Epithelial cell of esophagus (primary cell): Measurements from ENCODE around the gene TOM1L2.

Experiments used
- DNase-seq: peaks from one replicate; pipeline ENCODE4 v3.0.0; 2010; ENCODE audit warnings: low read depth
- H3K4me3 ChIP-seq: 2 replicates; pipeline ENCODE4 v1.5.1; 2011; ENCODE audit warnings: mild to moderate bottlenecking, low read length, control low read depth
- CTCF ChIP-seq: IDR thresholded peaks from 2 replicates; pipeline ENCODE4 v1.5.1; 2011; ENCODE audit warnings: low read depth, mild to moderate bottlenecking, low read length, control low read depth, inconsistent platforms; ENCODE audit not compliant: insufficient read depth; ENCODE audit errors: missing control alignments

The TOM1L2 gene

GRCh38 chr17:17794382-17794781, 177.8 kb downstream of the TOM1L2 start:
- no peak overlapping the region for H3K4me3 ChIP-seq
- DNase-seq: no peak
- TF ChIP-seq CTCF: no peak
